Upper lobe of left lung (tissue), 4 donors: Measurements from ENCODE around the gene DOCK8.
"Not testable (repeated sequence)": the region's sequence is repeated elsewhere in the genome, so short reads cannot be mapped to it uniquely, and the experiment has no call there.

Experiments used
- EP300 ChIP-seq, 4 donors: sonication (generic); formaldehyde crosslinking; IDR thresholded peaks; one replicate each; pipeline ENCODE4 v1.5.1; 2017; ENCODE audit warnings: antibody characterized with exemption in 4 of 4, control low read depth in 2 of 4
- POLR2A ChIP-seq, 4 donors: fragments of 450-650 bp; IDR thresholded peaks; one replicate each; pipeline ENCODE4 v1.5.1; 2016 to 2017; ENCODE audit warnings: antibody characterized with exemption in 4 of 4, mild to moderate bottlenecking in 2 of 4
- POLR2AphosphoS5 ChIP-seq, 2 donors: sonication (generic); formaldehyde crosslinking; IDR thresholded peaks; one replicate each; pipeline ENCODE4 v1.5.1; 2017; ENCODE audit warnings: antibody characterized with exemption in 2 of 2
- TF ChIP-seq, protein P1 (sequence below), 6 experiments: fragments of 450-650 bp in 4 of 6; fragments of 200-600 bp in 2 of 6; sonication (generic) in 2 of 6; IDR thresholded peaks; one replicate each; pipeline ENCODE4 v1.5.1; 2016 to 2019; ENCODE audit warnings: antibody characterized with exemption in 6 of 6

DNA sequence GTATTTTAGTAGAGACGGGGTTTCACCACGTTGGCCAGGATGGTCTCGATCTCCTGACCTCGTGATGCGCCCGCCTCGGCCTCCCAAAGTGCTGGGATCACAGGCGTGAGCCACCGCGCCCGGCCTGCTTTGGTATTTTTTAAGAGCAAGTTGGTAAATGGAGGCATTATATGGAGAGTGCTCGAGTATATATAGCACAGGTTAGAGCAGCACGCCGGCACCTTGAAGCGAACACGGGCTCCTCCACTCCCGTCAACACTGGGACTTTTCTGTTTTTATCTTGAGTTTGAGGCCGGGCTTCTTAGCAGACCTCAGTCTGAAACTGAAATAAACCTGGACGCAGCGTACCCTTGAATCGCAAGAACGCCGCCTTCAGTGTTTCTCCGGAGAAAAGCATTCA lies 764 bp upstream of the DOCK8 start:
- TF ChIP-seq, protein P1, sequence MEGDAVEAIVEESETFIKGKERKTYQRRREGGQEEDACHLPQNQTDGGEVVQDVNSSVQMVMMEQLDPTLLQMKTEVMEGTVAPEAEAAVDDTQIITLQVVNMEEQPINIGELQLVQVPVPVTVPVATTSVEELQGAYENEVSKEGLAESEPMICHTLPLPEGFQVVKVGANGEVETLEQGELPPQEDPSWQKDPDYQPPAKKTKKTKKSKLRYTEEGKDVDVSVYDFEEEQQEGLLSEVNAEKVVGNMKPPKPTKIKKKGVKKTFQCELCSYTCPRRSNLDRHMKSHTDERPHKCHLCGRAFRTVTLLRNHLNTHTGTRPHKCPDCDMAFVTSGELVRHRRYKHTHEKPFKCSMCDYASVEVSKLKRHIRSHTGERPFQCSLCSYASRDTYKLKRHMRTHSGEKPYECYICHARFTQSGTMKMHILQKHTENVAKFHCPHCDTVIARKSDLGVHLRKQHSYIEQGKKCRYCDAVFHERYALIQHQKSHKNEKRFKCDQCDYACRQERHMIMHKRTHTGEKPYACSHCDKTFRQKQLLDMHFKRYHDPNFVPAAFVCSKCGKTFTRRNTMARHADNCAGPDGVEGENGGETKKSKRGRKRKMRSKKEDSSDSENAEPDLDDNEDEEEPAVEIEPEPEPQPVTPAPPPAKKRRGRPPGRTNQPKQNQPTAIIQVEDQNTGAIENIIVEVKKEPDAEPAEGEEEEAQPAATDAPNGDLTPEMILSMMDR (IDR thresholded peaks at IDR 0.05) = not testable (repeated sequence)
- TF ChIP-seq EP300, POLR2A, POLR2AphosphoS5 (IDR thresholded peaks at IDR 0.05): not testable (repeated sequence)
